Mesodermal cell (in vitro differentiated cells): Measurements from ENCODE around the gene ATE1.
"Not testable (repeated sequence)": the region's sequence is repeated elsewhere in the genome, so short reads cannot be mapped to it uniquely, and the experiment has no call there.

ENCODE experiments used
- H3K27ac ChIP-seq: 2 replicates; pipeline ENCODE4 v1.7.0; 2013; ENCODE audit warnings: mild to moderate bottlenecking, low read depth, low read length, moderate library complexity; ENCODE audit not compliant: severe bottlenecking
- H3K36me3 ChIP-seq: 2 replicates; pipeline ENCODE4 v1.7.1; 2013; ENCODE audit warnings: mild to moderate bottlenecking, low read length, moderate library complexity; ENCODE audit not compliant: control insufficient read depth, insufficient read depth
- H3K4me1 ChIP-seq: one replicate; pipeline ENCODE4 v1.7.1; 2013; ENCODE audit warnings: mild to moderate bottlenecking, low read length; ENCODE audit not compliant: insufficient read depth, control insufficient read depth, poor library complexity, severe bottlenecking
- H3K4me3 ChIP-seq: 2 replicates; pipeline ENCODE4 v1.7.0; 2013; ENCODE audit warnings: low read length, control low read depth, mild to moderate bottlenecking; ENCODE audit not compliant: insufficient read depth, poor library complexity, severe bottlenecking; ENCODE audit errors: extremely low read depth
- H3K9me3 ChIP-seq: 2 replicates; pipeline ENCODE4 v1.7.1; 2013; ENCODE audit warnings: mild to moderate bottlenecking, low read length, moderate library complexity; ENCODE audit not compliant: control insufficient read depth
- WGBS, 2 experiments: methylation state at CpG; one replicate each; pipeline ENCODE4 v1.1.5; 2013; ENCODE audit warnings: missing lambda C conversion rate in 2 of 2; ENCODE audit not compliant: insufficient coverage in 2 of 2; 5-methylcytosine and 5-hydroxymethylcytosine counted together

Gene ATE1

DNA sequence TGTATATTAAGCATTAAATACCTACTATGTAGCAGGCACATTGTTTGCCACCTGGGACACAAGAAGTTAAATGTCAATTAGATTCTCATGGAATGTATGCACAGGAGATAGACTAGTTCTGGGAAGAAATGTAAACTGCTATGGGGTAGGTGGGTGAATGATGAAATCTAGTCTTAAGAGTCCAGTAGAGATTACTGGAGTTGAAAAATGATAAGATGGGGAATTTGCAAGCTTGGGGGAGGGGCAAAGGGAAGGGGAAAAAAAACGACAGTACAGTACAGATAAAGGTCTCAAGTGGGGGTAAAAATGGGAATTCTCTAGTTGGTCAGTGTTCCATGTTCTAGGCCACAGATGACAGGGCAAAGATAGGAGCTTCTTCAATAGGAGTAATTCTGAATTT, 94.4 kb downstream of the ATE1 start:
- WGBS, 2 experiments, result 100% methylated on average over 1 of the region's 1 CpG
- peaks cover 28% of the 10 kb centered on the region for H3K36me3 ChIP-seq
- no peak overlapping the region for H3K27ac ChIP-seq
- H3K4me1 ChIP-seq, result peaks cover 4% of the 10 kb centered on the region
- no peak overlapping the region for H3K4me3 ChIP-seq
- H3K9me3 ChIP-seq, result no peaks in the 10 kb centered on the region

DNA sequence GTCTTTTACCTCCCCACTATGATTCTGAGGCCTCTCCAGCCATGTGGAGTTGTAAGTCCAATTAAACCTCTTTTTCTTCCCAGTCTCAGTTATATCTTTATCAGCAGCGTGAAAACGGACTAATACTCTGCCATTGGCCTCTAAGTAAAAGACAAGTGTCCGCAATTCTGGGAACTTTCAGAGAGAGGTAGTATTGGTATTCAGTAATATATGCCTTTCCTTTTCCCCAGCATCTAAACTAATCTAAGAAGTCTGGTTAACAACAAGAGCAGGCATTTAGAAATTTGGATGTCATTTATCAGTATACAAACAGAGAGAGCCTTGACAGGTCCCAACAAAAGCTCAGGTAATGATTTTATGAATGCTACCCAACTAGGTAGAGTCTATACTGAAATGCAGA, 95.2 kb downstream of the ATE1 start:
- Histone ChIP-seq H3K4me3 (no peak overlapping the region), H3K9me3 (no peaks in the 10 kb centered on the region), H3K36me3 (peaks cover 35% of the 10 kb centered on the region), H3K27ac (no peak overlapping the region), H3K4me1 (peaks cover 4% of the 10 kb centered on the region)
- WGBS, 2 experiments, result 80% methylated on average over 1 of the region's 3 CpGs; no CpG with 5 or more reads in 1 of the 2 experiments

- H3K27ac ChIP-seq, result no peak overlapping the region
- no CpG with 5 or more reads among the region's 1 CpG for WGBS, 2 experiments
- H3K9me3 ChIP-seq, result no peaks in the 10 kb centered on the region
- no peak overlapping the region for H3K4me3 ChIP-seq
- H3K36me3 ChIP-seq, result peaks cover 35% of the 10 kb centered on the region
- H3K4me1 ChIP-seq, result peaks cover 4% of the 10 kb centered on the region
These were observed 96.1 kb downstream of the ATE1 start for GRCh38 chr10:121831777-121832176.

- Histone ChIP-seq H3K9me3 (no peaks in the 10 kb centered on the region), H3K36me3 (peaks cover 35% of the 10 kb centered on the region), H3K4me3 (no peak overlapping the region), H3K4me1 (peaks cover 4% of the 10 kb centered on the region), H3K27ac (no peak overlapping the region)
- 85 to 95% methylated on average over 5 of the region's 6 CpGs for WGBS, 2 experiments
These were observed 96.6 kb downstream of the ATE1 start for GRCh38 chr10:121831237-121831636.

DNA sequence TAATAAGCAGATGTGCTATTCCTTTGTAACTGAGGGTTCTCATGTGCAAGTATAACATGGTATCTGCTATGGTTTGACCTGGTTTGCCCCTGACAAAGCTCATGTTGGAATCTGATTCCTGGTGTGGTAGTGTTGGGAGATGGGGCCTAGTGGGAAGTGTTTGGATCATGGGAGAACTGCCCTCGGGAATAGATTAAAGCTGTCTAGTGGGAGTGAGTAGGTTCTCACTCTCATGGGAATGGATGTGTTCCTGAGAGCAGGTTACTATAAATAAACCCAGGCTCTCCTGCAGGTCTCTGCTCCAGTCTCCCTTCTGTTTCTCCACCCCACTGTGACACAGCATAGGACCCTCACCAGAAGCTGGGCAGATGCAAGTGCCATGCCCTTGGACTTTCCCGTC, 97.7 kb downstream of the ATE1 start:
- H3K4me3 ChIP-seq, result no peak overlapping the region
- no peak overlapping the region for H3K27ac ChIP-seq
- peaks cover 32% of the 10 kb centered on the region for H3K36me3 ChIP-seq
- no CpG with 5 or more reads among the region's 2 CpGs for WGBS, 2 experiments
- peaks cover 4% of the 10 kb centered on the region for H3K4me1 ChIP-seq
- no peaks in the 10 kb centered on the region for H3K9me3 ChIP-seq

DNA sequence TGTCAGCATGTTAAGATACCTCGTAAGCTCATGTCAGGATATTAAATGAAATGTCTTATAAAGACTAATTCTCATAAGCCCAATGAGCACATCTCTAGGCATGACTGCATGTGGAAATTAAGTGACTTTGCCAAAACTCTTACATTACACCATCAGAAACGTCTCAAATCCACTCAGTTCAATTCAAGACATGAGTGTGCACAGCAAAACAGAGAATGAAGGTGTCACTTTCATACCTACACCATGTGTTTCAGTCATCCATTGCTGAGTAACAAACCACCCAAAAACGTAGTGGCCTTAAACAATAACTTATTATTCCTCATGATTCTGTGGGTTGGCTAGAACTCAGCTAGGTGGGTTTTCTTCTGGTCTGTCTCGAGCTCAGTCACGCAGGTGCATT, 99.8 kb downstream of the ATE1 start:
- H3K9me3 ChIP-seq, result no peaks in the 10 kb centered on the region
- WGBS, 2 experiments, result 90 to 100% methylated on average over 3 of the region's 5 CpGs
- H3K27ac ChIP-seq, result no peak overlapping the region
- no peaks in the 10 kb centered on the region for H3K4me1 ChIP-seq
- H3K4me3 ChIP-seq, result no peak overlapping the region
- peaks cover 19% of the 10 kb centered on the region for H3K36me3 ChIP-seq

GRCh38 chr10:121826773-121827172, 101.1 kb downstream of the ATE1 start:
- H3K4me1 ChIP-seq, H3K27ac ChIP-seq, H3K4me3 ChIP-seq, H3K9me3 ChIP-seq: not testable (repeated sequence)
- H3K36me3 ChIP-seq, result peaks cover 14% of the 10 kb centered on the region
- WGBS, 2 experiments, result 92 to 95% methylated on average over 5 of the region's 5 CpGs

GRCh38 chr10:121823993-121824463, 103.8 kb downstream of the ATE1 start:
- Histone ChIP-seq H3K36me3 (peaks cover 9% of the 10 kb centered on the region), H3K4me3 (no peak overlapping the region), H3K9me3 (no peaks in the 10 kb centered on the region), H3K4me1 (no peaks in the 10 kb centered on the region), H3K27ac (no peak overlapping the region)
- 83 to 100% methylated on average over 1 to 2 of the region's 5 CpGs for WGBS, 2 experiments

GRCh38 chr10:121822724-121823123, 105.1 kb downstream of the ATE1 start:
- WGBS, 2 experiments, result 100% methylated on average over 1 of the region's 3 CpGs; no CpG with 5 or more reads in 1 of the 2 experiments
- no peak overlapping the region for H3K4me3 ChIP-seq
- H3K9me3 ChIP-seq, result no peaks in the 10 kb centered on the region
- H3K36me3 ChIP-seq, result peaks cover under 1% of the 10 kb centered on the region
- H3K4me1 ChIP-seq, result no peaks in the 10 kb centered on the region
- H3K27ac ChIP-seq, result no peak overlapping the region

DNA sequence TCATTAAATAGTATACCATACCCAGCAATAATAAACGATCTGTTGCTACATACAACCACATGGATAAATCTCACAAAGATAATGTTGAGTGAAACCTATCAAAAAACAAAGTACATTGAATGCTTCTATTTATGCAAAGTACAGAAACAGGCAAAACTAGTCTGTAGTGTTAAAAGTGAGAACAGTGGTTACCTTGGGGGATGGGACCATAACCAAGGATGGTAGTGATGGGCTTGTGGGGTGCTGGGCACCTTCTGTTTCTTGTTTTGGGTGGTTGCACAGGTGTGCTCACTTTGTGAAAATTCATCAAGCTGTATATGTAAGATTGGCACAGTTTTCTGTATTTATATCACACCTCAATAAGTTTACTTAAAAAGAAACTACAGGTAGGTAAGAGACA, 105.7 kb downstream of the ATE1 start:
- H3K9me3 ChIP-seq, result no peaks in the 10 kb centered on the region
- H3K4me3 ChIP-seq, result no peak overlapping the region
- no peaks in the 10 kb centered on the region for H3K4me1 ChIP-seq
- H3K36me3 ChIP-seq, result no peaks in the 10 kb centered on the region
- no peak overlapping the region for H3K27ac ChIP-seq
- WGBS, 2 experiments, result no CpG with 5 or more reads among the region's 1 CpG

GRCh38 chr10:121819049-121819448, 108.8 kb downstream of the ATE1 start:
- no peak overlapping the region for H3K27ac ChIP-seq
- no CpG with 5 or more reads among the region's 2 CpGs for WGBS, 2 experiments
- no peaks in the 10 kb centered on the region for H3K9me3 ChIP-seq
- peaks cover 5% of the 10 kb centered on the region for H3K36me3 ChIP-seq
- H3K4me3 ChIP-seq, result no peak overlapping the region
- no peaks in the 10 kb centered on the region for H3K4me1 ChIP-seq
